ENCODE results near the gene CENPC.
"Not testable (repeated sequence)": the region's sequence is repeated elsewhere in the genome, so short reads cannot be mapped to it uniquely, and the experiment has no call there.

The CENPC gene

GRCh38 chr4:67466751-67467150, 78.6 kb downstream of the CENPC start:
- DNase-seq, result no peak

- no peak for DNase-seq
These were observed 79.6 kb downstream of the CENPC start for GRCh38 chr4:67465763-67466052.

GRCh38 chr4:67465032-67465762, 80.1 kb downstream of the CENPC start:
- DNase-seq, result no peak

DNA sequence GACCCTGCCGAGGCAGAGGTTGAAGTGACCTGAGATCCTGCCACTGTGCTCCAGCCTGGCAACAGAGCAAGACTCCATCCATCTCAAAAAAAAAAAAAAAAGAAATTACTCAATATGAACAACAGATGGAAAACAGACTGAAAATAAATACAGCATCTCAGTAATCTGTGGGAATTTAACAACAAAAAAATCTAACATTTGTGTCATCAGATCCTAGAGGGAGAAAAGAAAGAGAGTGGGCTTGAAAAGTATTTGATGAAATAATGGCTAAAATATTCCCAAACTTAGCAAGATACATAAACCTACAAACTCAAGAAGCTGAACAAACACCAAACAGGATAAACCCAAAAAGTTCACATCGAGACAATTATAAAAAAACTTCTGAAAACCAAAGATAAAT, 84.7 kb downstream of the CENPC start:
- no peak for DNase-seq

GRCh38 chr4:67459164-67459563, 86.1 kb downstream of the CENPC start:
- no peak for DNase-seq

DNA sequence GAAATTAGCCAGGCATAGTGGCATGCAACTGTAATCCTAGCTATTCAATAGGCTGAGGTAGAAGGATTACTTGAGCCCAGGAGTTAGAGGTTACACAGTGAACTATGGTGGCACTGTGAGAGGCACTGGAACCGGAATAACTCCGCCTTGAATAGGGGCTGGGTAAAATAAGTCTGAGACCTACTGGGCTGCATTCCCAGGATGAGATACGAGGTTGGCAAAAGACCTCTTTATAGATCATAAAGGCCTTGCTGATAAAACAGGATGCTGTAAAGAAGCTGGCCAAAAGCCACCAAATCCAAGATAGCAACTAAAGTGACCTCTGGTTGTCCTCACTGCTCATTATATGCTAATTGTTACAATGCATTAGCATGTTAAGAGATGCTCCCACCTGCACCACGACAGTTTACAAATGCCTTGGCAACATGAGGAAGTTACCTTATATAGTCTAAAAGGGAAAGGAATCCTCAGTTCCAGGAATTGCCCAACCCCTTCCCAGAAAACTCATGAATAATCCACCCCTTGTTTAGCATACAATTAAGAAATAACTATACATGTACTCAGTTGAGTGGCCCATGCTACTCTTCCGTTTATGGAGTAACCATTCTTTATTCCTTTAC, 88.6 kb downstream of the CENPC start:
- no peak for DNase-seq

GRCh38 chr4:67452846-67453205, 92.5 kb downstream of the CENPC start:
- DNase-seq, result not testable (repeated sequence)

- DNase-seq, result no peak
These were observed 93.0 kb downstream of the CENPC start for GRCh38 chr4:67452100-67452845.

DNA sequence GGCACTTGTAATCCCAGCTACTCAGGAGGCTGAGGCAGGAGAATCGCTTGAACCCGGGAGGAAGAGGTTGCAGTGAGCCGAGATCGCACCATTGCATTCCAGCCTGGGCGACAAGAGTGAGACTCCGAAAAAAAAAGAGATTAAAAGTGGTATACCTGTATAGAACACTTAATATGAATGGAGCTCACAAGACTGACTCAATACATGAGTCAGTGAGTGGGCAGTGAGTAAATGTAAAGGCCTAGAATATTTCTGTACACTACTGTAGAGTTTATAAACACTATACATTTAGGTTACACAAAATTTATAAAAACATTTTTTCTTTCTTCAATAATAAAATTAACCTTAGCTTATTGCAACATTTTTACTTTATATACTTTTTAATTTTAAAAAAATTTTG, 93.8 kb downstream of the CENPC start:
- DNase-seq, result no peak

GRCh38 chr4:67448621-67449020, 96.7 kb downstream of the CENPC start:
- no peak for DNase-seq

DNA sequence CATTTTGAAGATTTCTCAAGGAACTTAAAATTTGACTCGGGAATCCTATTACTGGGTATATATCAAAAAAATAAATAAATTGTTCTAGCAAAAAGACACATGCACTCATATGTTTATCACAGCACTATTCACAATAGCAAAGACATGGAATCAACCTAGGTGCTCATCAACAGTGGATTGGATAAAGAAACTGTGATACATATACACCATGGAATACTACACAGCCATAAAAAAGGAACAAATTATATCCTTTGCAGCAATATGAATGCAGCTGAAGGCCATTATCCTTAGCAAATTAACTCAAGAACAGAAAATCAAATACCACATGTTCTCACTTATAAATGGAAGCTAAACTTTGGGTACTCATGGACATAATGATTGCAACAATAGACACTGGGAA, 97.4 kb downstream of the CENPC start:
- no peak for DNase-seq

DNA sequence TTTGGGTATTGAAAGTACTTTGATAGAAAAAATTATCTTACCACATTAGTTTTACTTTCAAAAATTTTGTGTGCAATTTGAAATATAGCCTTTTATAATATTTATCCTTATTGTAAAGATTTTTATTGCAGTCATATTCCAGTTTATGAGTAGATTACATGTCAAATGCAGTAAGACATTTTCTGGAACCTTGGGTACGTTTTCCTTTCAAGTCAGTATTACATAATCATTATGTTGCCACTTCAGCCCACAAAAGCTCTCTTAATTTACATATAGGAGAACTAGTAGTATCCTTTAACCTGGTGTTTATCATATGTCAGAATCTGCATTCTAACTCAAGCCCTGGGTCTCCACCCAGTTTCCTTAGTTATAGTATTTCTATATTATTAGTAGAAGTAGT, 98.5 kb downstream of the CENPC start:
- DNase-seq, result no peak

- not testable (repeated sequence) for DNase-seq
These were observed 99.4 kb downstream of the CENPC start for GRCh38 chr4:67445881-67446280.

DNA sequence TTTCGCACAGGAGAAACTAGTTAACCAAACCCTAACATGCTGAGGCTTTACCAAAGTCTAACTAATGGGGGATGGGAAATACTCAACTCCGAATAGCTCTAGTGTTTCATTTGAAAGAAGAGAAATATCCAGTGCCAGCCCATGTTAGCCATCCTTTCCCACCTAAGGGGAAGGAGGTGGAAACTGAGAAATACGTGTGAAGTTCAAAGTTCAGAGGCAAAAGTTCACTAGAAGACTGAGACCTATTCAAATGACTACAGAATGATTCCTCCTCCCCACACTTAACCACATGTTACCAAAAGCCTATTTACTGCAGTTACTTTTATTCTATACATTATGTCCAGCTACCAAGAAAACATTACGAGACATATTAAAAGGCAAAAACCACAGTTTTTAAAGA, 106.3 kb downstream of the CENPC start:
- DNase-seq, result no peak

GRCh38 chr4:67437974-67438713, 107.2 kb downstream of the CENPC start:
- no peak for DNase-seq

DNA sequence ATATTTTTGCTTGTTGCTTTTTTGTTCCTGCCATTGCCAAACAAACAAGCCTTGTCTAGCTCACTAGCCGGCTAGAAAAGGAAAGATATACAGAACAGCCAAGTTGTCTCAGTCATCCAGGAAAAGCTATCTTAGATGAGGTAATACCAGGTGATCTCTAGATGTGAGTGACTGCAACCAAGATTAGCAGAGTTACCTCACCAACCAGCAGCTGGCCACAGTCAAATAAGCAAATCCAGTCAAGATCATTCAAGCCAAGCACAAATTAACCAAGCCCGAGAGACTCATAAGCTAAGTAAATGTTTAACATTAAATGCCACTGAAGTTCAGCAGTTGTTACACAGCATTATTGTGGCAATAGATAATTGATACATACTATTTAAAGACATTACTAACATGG, 108.6 kb downstream of the CENPC start:
- no peak for DNase-seq

GRCh38 chr4:67430989-67431388, 114.3 kb downstream of the CENPC start:
- DNase-seq, result no peak

GRCh38 chr4:67428819-67429218, 116.5 kb downstream of the CENPC start:
- DNase-seq, result no peak
